ENCODE data around the gene KDR. TPM values are rescaled to one million over a fixed set of nuclear protein-coding genes. Genes with fewer than 3 reads are reported as not detected.

Gene KDR
- total and polyA plus RNA-seq, 2 experiments from 2014 or later: 96.0 to 104 TPM

GRCh38 chr4:55143858-55144257, 18.5 kb upstream of the KDR start:
- Histone ChIP-seq H3K9me3 (ENCODE audit: low read depth) (no peaks in the 10 kb centered on the region), H3K4me3 (no peak overlapping the region), H3K4me1 (ENCODE audit: insufficient read depth) (no peaks in the 10 kb centered on the region), H3K79me2 (no peaks in the 10 kb centered on the region), H3K9me2 (replicated peaks; ENCODE audit: insufficient read depth) (no peaks in the 10 kb centered on the region), H2AFZ (no peak overlapping the region), H3K36me3 (replicated peaks; ENCODE audit: insufficient read depth, low read depth) (no peaks in the 10 kb centered on the region), H3K27me3 (no peaks in the 10 kb centered on the region), H3K27ac (no peak overlapping the region), H4K20me1 (ENCODE audit: insufficient read depth, poor library complexity, severe bottlenecking) (no peaks in the 10 kb centered on the region), H3K4me2 (no peak overlapping the region)
- DNase-seq (ENCODE audit: low spot score): no peak
- TF ChIP-seq EZH2 (IDR thresholded peaks at IDR 0.05; ENCODE audit: borderline replicate concordance): no peak
- TF ChIP-seq CTCF (IDR thresholded peaks at IDR 0.05; ENCODE audit: poor library complexity): no peak
- TF ChIP-seq EZH2phosphoT487 (IDR thresholded peaks at IDR 0.05; ENCODE audit: low read depth, severe bottlenecking, unreplicated experiment): no peak
- WGBS (ENCODE audit: low lambda C conversion rate, missing lambda C conversion rate): 59% methylated on average over 2 of the region's 2 CpGs

- Histone ChIP-seq H2AFZ (no peak overlapping the region), H3K79me2 (no peaks in the 10 kb centered on the region), H3K27ac (no peak overlapping the region), H4K20me1 (ENCODE audit: insufficient read depth, poor library complexity, severe bottlenecking) (no peaks in the 10 kb centered on the region), H3K9me3 (ENCODE audit: low read depth) (no peaks in the 10 kb centered on the region), H3K4me3 (no peak overlapping the region), H3K4me1 (ENCODE audit: insufficient read depth) (no peaks in the 10 kb centered on the region), H3K27me3 (no peaks in the 10 kb centered on the region), H3K4me2 (no peak overlapping the region), H3K36me3 (replicated peaks; ENCODE audit: insufficient read depth, low read depth) (no peaks in the 10 kb centered on the region), H3K9me2 (replicated peaks; ENCODE audit: insufficient read depth) (no peaks in the 10 kb centered on the region)
- no peak for DNase-seq (ENCODE audit: low spot score)
- TF ChIP-seq CTCF (IDR thresholded peaks at IDR 0.05; ENCODE audit: poor library complexity) (no peak), EZH2phosphoT487 (IDR thresholded peaks at IDR 0.05; ENCODE audit: low read depth, severe bottlenecking, unreplicated experiment) (no peak), EZH2 (IDR thresholded peaks at IDR 0.05; ENCODE audit: borderline replicate concordance) (no peak)
- WGBS (ENCODE audit: low lambda C conversion rate, missing lambda C conversion rate): 40% methylated on average over 4 of the region's 4 CpGs
Observed at GRCh38 chr4:55138367-55138766, 13.0 kb upstream of the KDR start.

GRCh38 chr4:55136634-55137033, 11.2 kb upstream of the KDR start:
- Histone ChIP-seq H3K9me2 (replicated peaks; ENCODE audit: insufficient read depth) (no peaks in the 10 kb centered on the region), H3K27ac (no peak overlapping the region), H3K79me2 (no peaks in the 10 kb centered on the region), H3K4me1 (ENCODE audit: insufficient read depth) (no peaks in the 10 kb centered on the region), H3K4me3 (no peak overlapping the region), H3K9me3 (ENCODE audit: low read depth) (no peaks in the 10 kb centered on the region), H4K20me1 (ENCODE audit: insufficient read depth, poor library complexity, severe bottlenecking) (no peaks in the 10 kb centered on the region), H3K27me3 (no peaks in the 10 kb centered on the region), H2AFZ (no peak overlapping the region), H3K36me3 (replicated peaks; ENCODE audit: insufficient read depth, low read depth) (no peaks in the 10 kb centered on the region), H3K4me2 (no peak overlapping the region)
- DNase-seq (ENCODE audit: low spot score): no peak
- 92% methylated on average over 2 of the region's 2 CpGs for WGBS (ENCODE audit: low lambda C conversion rate, missing lambda C conversion rate)
- TF ChIP-seq EZH2phosphoT487 (IDR thresholded peaks at IDR 0.05; ENCODE audit: low read depth, severe bottlenecking, unreplicated experiment) (no peak), EZH2 (IDR thresholded peaks at IDR 0.05; ENCODE audit: borderline replicate concordance) (no peak), CTCF (IDR thresholded peaks at IDR 0.05; ENCODE audit: poor library complexity) (no peak)

- no peaks in the 10 kb centered on the region for H4K20me1 ChIP-seq (ENCODE audit: insufficient read depth, poor library complexity, severe bottlenecking)
- H3K4me2 ChIP-seq: no peak overlapping the region
- WGBS (ENCODE audit: low lambda C conversion rate, missing lambda C conversion rate): 82% methylated on average over 3 of the region's 3 CpGs
- TF ChIP-seq EZH2 (IDR thresholded peaks at IDR 0.05; ENCODE audit: borderline replicate concordance) (no peak), EZH2phosphoT487 (IDR thresholded peaks at IDR 0.05; ENCODE audit: low read depth, severe bottlenecking, unreplicated experiment) (no peak), CTCF (IDR thresholded peaks at IDR 0.05; ENCODE audit: poor library complexity) (no peak)
- no peak overlapping the region for H2AFZ ChIP-seq
- no peaks in the 10 kb centered on the region for H3K79me2 ChIP-seq
- no peaks in the 10 kb centered on the region for H3K9me2 ChIP-seq (replicated peaks; ENCODE audit: insufficient read depth)
- no peaks in the 10 kb centered on the region for H3K36me3 ChIP-seq (replicated peaks; ENCODE audit: insufficient read depth, low read depth)
- no peaks in the 10 kb centered on the region for H3K4me1 ChIP-seq (ENCODE audit: insufficient read depth)
- no peak overlapping the region for H3K27ac ChIP-seq
- H3K4me3 ChIP-seq: no peak overlapping the region
- H3K27me3 ChIP-seq: no peaks in the 10 kb centered on the region
- no peak for DNase-seq (ENCODE audit: low spot score)
- no peaks in the 10 kb centered on the region for H3K9me3 ChIP-seq (ENCODE audit: low read depth)
Observed at GRCh38 chr4:55133951-55134350, 8.6 kb upstream of the KDR start.
